HG02938 (cell line): ENCODE data around the gene COPZ1.

Experiments used
- ATAC-seq: cut with Tn5 transposase; IDR thresholded peaks from one replicate; pipeline ENCODE4 v1.9.1; 2021; ENCODE audit warnings: mild to moderate bottlenecking, moderate library complexity; ENCODE audit not compliant: unreplicated experiment

Gene COPZ1

GRCh38 chr12:54390668-54391551 is 66.0 kb downstream of the COPZ1 start:
- no peak for ATAC-seq

DNA sequence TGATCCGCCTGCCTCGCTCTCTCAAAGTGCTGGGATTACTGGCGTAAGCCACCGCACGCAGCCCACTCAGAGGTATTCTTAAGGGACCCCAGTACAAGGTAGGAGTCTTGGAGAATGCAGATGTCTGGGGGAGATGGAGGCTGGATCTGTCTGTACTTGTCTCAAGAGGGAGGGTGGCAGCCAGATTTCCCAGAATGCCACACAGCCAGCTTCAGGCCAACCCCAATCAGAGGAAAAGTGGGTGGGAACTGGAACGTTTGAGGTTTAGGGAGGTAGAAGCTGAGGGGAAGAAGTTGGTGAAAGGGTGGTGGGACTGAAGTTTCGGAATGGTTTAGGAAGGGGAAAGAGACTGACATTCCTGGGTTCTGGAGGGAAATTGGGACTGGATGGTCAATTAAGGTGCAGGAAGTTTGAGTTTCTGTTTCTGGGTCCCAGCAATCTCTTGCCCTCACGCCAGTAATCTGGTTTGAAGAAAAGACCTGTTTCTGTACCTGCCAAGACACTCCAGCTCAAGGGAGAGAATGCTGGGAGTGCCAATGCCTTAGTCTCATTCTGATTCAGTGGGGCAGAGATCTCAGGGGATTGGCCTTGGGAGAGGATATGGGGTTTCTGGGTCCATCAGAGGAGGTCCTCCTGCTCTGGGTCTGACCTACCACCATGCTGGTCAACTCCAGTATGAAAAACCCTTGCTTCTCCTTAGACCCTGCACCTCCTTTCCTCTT is 67.7 kb downstream of the COPZ1 start:
- ATAC-seq = no peak

GRCh38 chr12:54393207-54393609 is 68.3 kb downstream of the COPZ1 start:
- no peak for ATAC-seq

- ATAC-seq = no peak
Measured at GRCh38 chr12:54393743-54394142, 68.8 kb downstream of the COPZ1 start.

DNA sequence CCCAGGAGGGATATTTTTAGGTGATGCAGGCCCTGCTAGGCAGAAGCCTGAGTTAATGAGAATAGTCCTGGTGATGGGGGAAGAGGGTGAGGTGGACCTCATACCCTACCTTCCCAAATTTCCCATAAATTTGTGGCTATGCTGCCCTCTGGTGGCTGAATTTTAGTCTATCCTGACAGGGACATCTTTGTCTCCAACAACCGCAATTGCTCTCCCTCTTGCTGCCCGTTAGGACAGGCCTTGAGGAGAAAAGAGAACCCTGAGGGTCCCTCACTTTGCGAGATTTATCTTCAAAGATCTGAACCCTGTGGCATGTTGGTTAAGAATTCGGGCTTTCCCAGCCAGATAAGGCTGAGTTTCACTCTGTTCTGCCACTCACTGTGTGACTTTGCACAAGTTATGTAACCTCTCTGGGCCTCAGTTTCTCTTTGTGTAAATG is 69.4 kb downstream of the COPZ1 start:
- no peak for ATAC-seq

GRCh38 chr12:54394986-54395385 is 70.1 kb downstream of the COPZ1 start:
- ATAC-seq = no peak

- ATAC-seq = no peak
Measured at GRCh38 chr12:54395545-54395944, 70.6 kb downstream of the COPZ1 start.

GRCh38 chr12:54397157-54397556 is 72.2 kb downstream of the COPZ1 start:
- no peak for ATAC-seq

GRCh38 chr12:54398218-54398617 is 73.3 kb downstream of the COPZ1 start:
- no peak for ATAC-seq

GRCh38 chr12:54398995-54399793 is 74.3 kb downstream of the COPZ1 start:
- ATAC-seq = peak; percentile 88

DNA sequence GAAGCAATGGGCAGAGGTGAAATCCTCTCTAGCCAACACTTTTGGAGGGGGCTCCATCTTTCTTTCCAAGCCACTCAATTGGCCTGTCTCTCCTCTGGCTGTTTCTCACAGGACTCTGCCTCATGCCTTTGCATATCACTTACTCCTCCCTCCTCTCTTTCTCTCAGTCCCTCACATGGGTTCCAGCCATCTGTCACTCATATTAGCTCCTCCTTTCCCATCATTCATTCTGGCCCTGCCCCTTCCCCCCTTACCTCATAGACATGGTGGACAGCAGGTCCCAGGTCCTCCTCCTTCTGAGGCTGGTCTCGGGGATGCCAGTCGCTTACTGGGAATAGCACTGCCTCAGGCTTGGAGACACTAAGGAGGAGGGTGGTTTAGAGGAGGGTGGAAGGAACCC is 76.2 kb downstream of the COPZ1 start:
- no peak for ATAC-seq
